Dedifferentiated amniotic fluid mesenchymal stem cell (primary cell): ENCODE data around the gene MPI.
"Not testable (repeated sequence)": the region's sequence is repeated elsewhere in the genome, so short reads cannot be mapped to it uniquely, and the experiment has no call there.

Experiments used
- DNase-seq: peaks from one replicate; pipeline ENCODE4 v3.0.0-alpha.2; 2016; ENCODE audit errors: extremely low spot score

Gene MPI

GRCh38 chr15:74891469-74891868 is 1.6 kb downstream of the MPI start:
- DNase-seq = no peak

- DNase-seq = no peak
Measured at GRCh38 chr15:74892313-74892712, 2.5 kb downstream of the MPI start.

- DNase-seq = no peak
Measured at GRCh38 chr15:74892931-74893330, 3.1 kb downstream of the MPI start.

GRCh38 chr15:74893627-74894026 is 3.8 kb downstream of the MPI start:
- DNase-seq = no peak

GRCh38 chr15:74894383-74894782 is 4.5 kb downstream of the MPI start:
- not testable (repeated sequence) for DNase-seq

GRCh38 chr15:74895830-74896229 is 6.0 kb downstream of the MPI start:
- DNase-seq = no peak

- no peak for DNase-seq
Measured at GRCh38 chr15:74896316-74896715, 6.5 kb downstream of the MPI start.

GRCh38 chr15:74897300-74897701 is 7.5 kb downstream of the MPI start:
- DNase-seq = no peak

- peak; percentile 51 for DNase-seq
Measured at GRCh38 chr15:74901612-74902063, 11.8 kb downstream of the MPI start.

- DNase-seq = no peak
Measured at GRCh38 chr15:74902295-74903075, 12.6 kb downstream of the MPI start.

- no peak for DNase-seq
Measured at GRCh38 chr15:74903676-74904075, 13.8 kb downstream of the MPI start.

GRCh38 chr15:74904190-74904805 is 14.5 kb downstream of the MPI start:
- no peak for DNase-seq

GRCh38 chr15:74906067-74906449 is 16.2 kb downstream of the MPI start:
- no peak for DNase-seq

GRCh38 chr15:74906450-74907162 is 16.8 kb downstream of the MPI start, which contains the start of gene FAM219B:
Gene FAM219B (minus strand): TSS chr15:74906851. CDS start chr15:74906800, 51 bp downstream.
- DNase-seq = peak; percentile 91

- DNase-seq = no peak
Measured at GRCh38 chr15:74907163-74907870, 17.5 kb downstream of the MPI start.

- no peak for DNase-seq
Measured at GRCh38 chr15:74908635-74909034, 18.8 kb downstream of the MPI start.

- no peak for DNase-seq
Measured at GRCh38 chr15:74913041-74913440, 23.2 kb downstream of the MPI start.

- not testable (repeated sequence) for DNase-seq
Measured at GRCh38 chr15:74913799-74914198, 24.0 kb downstream of the MPI start.

- no peak for DNase-seq
Measured at GRCh38 chr15:74917676-74918075, 27.8 kb downstream of the MPI start.

- DNase-seq = no peak
Measured at GRCh38 chr15:74920456-74920855, 30.6 kb downstream of the MPI start.

- DNase-seq = no peak
Measured at GRCh38 chr15:74924525-74924924, 34.7 kb downstream of the MPI start.

GRCh38 chr15:74928771-74929198 is 38.9 kb downstream of the MPI start:
- DNase-seq = no peak
